ENCODE measurements around the gene SLC39A11. TPM values are rescaled to one million over a fixed set of nuclear protein-coding genes. Genes with fewer than 3 reads are reported as not detected.

Gene SLC39A11
- total and polyA plus RNA-seq, 2 of the 13 experiments (the other 11 are each of a cell fraction or from before 2014, with no cell fraction given): 17.2 to 31.5 TPM

GRCh38 chr17:73090396-73091202, 1.9 kb downstream of the SLC39A11 start (continued):
- no peak for TF ChIP-seq ZNF17 (CRISPR knock-in tag; IDR thresholded peaks at IDR 0.05)
- TF ChIP-seq SIX1 (CRISPR knock-in tag; IDR thresholded peaks at IDR 0.05; ENCODE audit: borderline replicate concordance): no peak; the same call in 1 of the 2 replicates
- TF ChIP-seq TGIF2 (CRISPR knock-in tag; IDR thresholded peaks at IDR 0.05): peak; percentile 72
- peak; percentile 68 for TF ChIP-seq BCL6 (CRISPR knock-in tag; IDR thresholded peaks at IDR 0.05)
- TF ChIP-seq, protein P1, sequence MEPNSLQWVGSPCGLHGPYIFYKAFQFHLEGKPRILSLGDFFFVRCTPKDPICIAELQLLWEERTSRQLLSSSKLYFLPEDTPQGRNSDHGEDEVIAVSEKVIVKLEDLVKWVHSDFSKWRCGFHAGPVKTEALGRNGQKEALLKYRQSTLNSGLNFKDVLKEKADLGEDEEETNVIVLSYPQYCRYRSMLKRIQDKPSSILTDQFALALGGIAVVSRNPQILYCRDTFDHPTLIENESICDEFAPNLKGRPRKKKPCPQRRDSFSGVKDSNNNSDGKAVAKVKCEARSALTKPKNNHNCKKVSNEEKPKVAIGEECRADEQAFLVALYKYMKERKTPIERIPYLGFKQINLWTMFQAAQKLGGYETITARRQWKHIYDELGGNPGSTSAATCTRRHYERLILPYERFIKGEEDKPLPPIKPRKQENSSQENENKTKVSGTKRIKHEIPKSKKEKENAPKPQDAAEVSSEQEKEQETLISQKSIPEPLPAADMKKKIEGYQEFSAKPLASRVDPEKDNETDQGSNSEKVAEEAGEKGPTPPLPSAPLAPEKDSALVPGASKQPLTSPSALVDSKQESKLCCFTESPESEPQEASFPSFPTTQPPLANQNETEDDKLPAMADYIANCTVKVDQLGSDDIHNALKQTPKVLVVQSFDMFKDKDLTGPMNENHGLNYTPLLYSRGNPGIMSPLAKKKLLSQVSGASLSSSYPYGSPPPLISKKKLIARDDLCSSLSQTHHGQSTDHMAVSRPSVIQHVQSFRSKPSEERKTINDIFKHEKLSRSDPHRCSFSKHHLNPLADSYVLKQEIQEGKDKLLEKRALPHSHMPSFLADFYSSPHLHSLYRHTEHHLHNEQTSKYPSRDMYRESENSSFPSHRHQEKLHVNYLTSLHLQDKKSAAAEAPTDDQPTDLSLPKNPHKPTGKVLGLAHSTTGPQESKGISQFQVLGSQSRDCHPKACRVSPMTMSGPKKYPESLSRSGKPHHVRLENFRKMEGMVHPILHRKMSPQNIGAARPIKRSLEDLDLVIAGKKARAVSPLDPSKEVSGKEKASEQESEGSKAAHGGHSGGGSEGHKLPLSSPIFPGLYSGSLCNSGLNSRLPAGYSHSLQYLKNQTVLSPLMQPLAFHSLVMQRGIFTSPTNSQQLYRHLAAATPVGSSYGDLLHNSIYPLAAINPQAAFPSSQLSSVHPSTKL (CRISPR knock-in tag; IDR thresholded peaks at IDR 0.05): peak; percentile 92
- TF ChIP-seq ZNF432 (CRISPR knock-in tag; IDR thresholded peaks at IDR 0.05; ENCODE audit: borderline replicate concordance): no peak
- TF ChIP-seq ZBTB14 (CRISPR knock-in tag; IDR thresholded peaks at IDR 0.05): no peak
- TF ChIP-seq ZNF337 (CRISPR knock-in tag; IDR thresholded peaks at IDR 0.05; ENCODE audit: borderline replicate concordance, low read depth): 0 out of 2 replicates have a peak, but pooled peaks have one; percentile 52
- no peak for TF ChIP-seq PRPF4 (IDR thresholded peaks at IDR 0.05; ENCODE audit: low read depth, low read length, poor library complexity, severe bottlenecking)
- TF ChIP-seq, protein P2, sequence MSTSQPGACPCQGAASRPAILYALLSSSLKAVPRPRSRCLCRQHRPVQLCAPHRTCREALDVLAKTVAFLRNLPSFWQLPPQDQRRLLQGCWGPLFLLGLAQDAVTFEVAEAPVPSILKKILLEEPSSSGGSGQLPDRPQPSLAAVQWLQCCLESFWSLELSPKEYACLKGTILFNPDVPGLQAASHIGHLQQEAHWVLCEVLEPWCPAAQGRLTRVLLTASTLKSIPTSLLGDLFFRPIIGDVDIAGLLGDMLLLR (CRISPR knock-in tag; IDR thresholded peaks at IDR 0.05): no peak
- TF ChIP-seq AHDC1 (CRISPR knock-in tag; IDR thresholded peaks at IDR 0.05; ENCODE audit: borderline replicate concordance): peak; percentile 71; the same call in 1 of the 2 replicates
- no peak for TF ChIP-seq USF2 (IDR thresholded peaks at IDR 0.05; ENCODE audit: low read depth, low read length)
- no peak for TF ChIP-seq USF2 (CRISPR knock-in tag; IDR thresholded peaks at IDR 0.05; ENCODE audit: borderline replicate concordance)
- no peak for TF ChIP-seq RBM39 (IDR thresholded peaks at IDR 0.05; ENCODE audit: low read depth, low read length, poor library complexity, severe bottlenecking)

Measured in HepG2 (cell line).